ENCODE results near the gene FYN. TPM values are rescaled to one million over a fixed set of nuclear protein-coding genes. Genes with fewer than 3 reads are reported as not detected.

Gene FYN
- total and polyA plus RNA-seq, 9 of the 15 experiments (the other 6 are each of a cell fraction or from before 2014, with no cell fraction given): 2.9 to 22.1 (median 11.4) TPM

GRCh38 chr6:111631903-111632460 is 241.3 kb downstream of the FYN start (continued):
- no peak for TF ChIP-seq ZBTB40 (IDR thresholded peaks at IDR 0.05)
- no peak for TF ChIP-seq ZBTB40 (CRISPR knock-in tag; IDR thresholded peaks at IDR 0.05)
- TF ChIP-seq, protein P1, sequence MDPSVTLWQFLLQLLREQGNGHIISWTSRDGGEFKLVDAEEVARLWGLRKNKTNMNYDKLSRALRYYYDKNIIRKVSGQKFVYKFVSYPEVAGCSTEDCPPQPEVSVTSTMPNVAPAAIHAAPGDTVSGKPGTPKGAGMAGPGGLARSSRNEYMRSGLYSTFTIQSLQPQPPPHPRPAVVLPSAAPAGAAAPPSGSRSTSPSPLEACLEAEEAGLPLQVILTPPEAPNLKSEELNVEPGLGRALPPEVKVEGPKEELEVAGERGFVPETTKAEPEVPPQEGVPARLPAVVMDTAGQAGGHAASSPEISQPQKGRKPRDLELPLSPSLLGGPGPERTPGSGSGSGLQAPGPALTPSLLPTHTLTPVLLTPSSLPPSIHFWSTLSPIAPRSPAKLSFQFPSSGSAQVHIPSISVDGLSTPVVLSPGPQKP (CRISPR knock-in tag; IDR thresholded peaks at IDR 0.05): no peak
- no peak for TF ChIP-seq ZNF586 (CRISPR knock-in tag; conservative IDR thresholded peaks at IDR 0.05)
- TF ChIP-seq HMG20A (CRISPR knock-in tag; conservative IDR thresholded peaks at IDR 0.05): no peak
- TF ChIP-seq TAF9B (IDR thresholded peaks at IDR 0.05; ENCODE audit: partially characterized antibody): no peak
- TF ChIP-seq PBX2 (CRISPR knock-in tag; IDR thresholded peaks at IDR 0.05; ENCODE audit: low read depth): no peak
- peak; percentile 71 for TF ChIP-seq PBX2 (tag; conservative IDR thresholded peaks at IDR 0.05; ENCODE audit: low read depth)
- no peak for TF ChIP-seq TCF3 (CRISPR knock-in tag; IDR thresholded peaks at IDR 0.05)
- TF ChIP-seq ETS2 (tag; IDR thresholded peaks at IDR 0.05; ENCODE audit: borderline replicate concordance, poor library complexity, severe bottlenecking): no peak
- no peak for TF ChIP-seq IRF2 (CRISPR knock-in tag; IDR thresholded peaks at IDR 0.05)
- TF ChIP-seq EP300 (IDR thresholded peaks at IDR 0.05; ENCODE audit: low read length): no peak
- TF ChIP-seq SAP30 (IDR thresholded peaks at IDR 0.05; ENCODE audit: borderline replicate concordance, insufficient read depth, low read depth, low read length, poor library complexity, severe bottlenecking): no peak

Measured in K562 (cell line).